ENCODE measurements around the gene SCUBE1. TPM values are rescaled to one million over a fixed set of nuclear protein-coding genes. Genes with fewer than 3 reads are reported as not detected.

Gene SCUBE1
- total and polyA plus RNA-seq, 2 experiments from 2014 or later, result 0.81 to 3.2 TPM

GRCh38 chr22:43343670-43344519 lies 723 bp upstream of the SCUBE1 start:
- peaks cover 29% of the 10 kb centered on the region for H3K4me1 Mint-ChIP-seq
- H3K27ac Mint-ChIP-seq, result no peak overlapping the region
- H3K4me1 ChIP-seq (ENCODE audit: insufficient read depth), result 0 out of 2 replicates have a peak, but pooled peaks cover 4% of the 10 kb centered on the region
- peaks cover 4% of the 10 kb centered on the region; the same call in 2 of the 3 replicates for H3K9me3 Mint-ChIP-seq
- no peaks in the 10 kb centered on the region for H3K9me2 ChIP-seq (ENCODE audit: insufficient read depth)
- peaks cover 49% of the 10 kb centered on the region for H3K27me3 ChIP-seq (ENCODE audit: insufficient read depth)
- H3K4me2 ChIP-seq, result peak overlapping the region; percentile 81
- H2AFZ ChIP-seq, result peak overlapping the region; percentile 98
- no peaks in the 10 kb centered on the region for H3F3A ChIP-seq (replicated peaks; ENCODE audit: low read depth)
- H3K36me3 Mint-ChIP-seq (ENCODE audit: low read depth), result no peaks in the 10 kb centered on the region; the same call in 2 of the 3 replicates
- H3K4me3 Mint-ChIP-seq, result peak overlapping the region; percentile 66
- peak overlapping the region; percentile 67 for H3K4me3 ChIP-seq
- no peaks in the 10 kb centered on the region for H4K20me1 ChIP-seq (replicated peaks; ENCODE audit: insufficient read depth)
- peak; percentile 57 for ATAC-seq
- no peak overlapping the region for H3K27ac ChIP-seq (ENCODE audit: low read depth)
- peaks cover 47% of the 10 kb centered on the region for H3K27me3 Mint-ChIP-seq (ENCODE audit: insufficient read depth, low read depth, poor library complexity)
- peak; percentile 40 for TF ChIP-seq EZH2 (IDR thresholded peaks at IDR 0.05; ENCODE audit: low read depth, unreplicated experiment)
- TF ChIP-seq, protein P1, sequence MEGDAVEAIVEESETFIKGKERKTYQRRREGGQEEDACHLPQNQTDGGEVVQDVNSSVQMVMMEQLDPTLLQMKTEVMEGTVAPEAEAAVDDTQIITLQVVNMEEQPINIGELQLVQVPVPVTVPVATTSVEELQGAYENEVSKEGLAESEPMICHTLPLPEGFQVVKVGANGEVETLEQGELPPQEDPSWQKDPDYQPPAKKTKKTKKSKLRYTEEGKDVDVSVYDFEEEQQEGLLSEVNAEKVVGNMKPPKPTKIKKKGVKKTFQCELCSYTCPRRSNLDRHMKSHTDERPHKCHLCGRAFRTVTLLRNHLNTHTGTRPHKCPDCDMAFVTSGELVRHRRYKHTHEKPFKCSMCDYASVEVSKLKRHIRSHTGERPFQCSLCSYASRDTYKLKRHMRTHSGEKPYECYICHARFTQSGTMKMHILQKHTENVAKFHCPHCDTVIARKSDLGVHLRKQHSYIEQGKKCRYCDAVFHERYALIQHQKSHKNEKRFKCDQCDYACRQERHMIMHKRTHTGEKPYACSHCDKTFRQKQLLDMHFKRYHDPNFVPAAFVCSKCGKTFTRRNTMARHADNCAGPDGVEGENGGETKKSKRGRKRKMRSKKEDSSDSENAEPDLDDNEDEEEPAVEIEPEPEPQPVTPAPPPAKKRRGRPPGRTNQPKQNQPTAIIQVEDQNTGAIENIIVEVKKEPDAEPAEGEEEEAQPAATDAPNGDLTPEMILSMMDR (conservative IDR thresholded peaks at IDR 0.05; ENCODE audit: low read depth in 2 of 2), result no peak
- TF ChIP-seq EZH2phosphoT487 (IDR thresholded peaks at IDR 0.05; ENCODE audit: unreplicated experiment), result no peak
- H3K36me3 ChIP-seq (ENCODE audit: insufficient read depth), result no peaks in the 10 kb centered on the region
- peak; percentile 72 for DNase-seq (ENCODE audit: low spot score)
- no peaks in the 10 kb centered on the region for H3K79me2 ChIP-seq (replicated peaks; ENCODE audit: insufficient read depth)

DNA sequence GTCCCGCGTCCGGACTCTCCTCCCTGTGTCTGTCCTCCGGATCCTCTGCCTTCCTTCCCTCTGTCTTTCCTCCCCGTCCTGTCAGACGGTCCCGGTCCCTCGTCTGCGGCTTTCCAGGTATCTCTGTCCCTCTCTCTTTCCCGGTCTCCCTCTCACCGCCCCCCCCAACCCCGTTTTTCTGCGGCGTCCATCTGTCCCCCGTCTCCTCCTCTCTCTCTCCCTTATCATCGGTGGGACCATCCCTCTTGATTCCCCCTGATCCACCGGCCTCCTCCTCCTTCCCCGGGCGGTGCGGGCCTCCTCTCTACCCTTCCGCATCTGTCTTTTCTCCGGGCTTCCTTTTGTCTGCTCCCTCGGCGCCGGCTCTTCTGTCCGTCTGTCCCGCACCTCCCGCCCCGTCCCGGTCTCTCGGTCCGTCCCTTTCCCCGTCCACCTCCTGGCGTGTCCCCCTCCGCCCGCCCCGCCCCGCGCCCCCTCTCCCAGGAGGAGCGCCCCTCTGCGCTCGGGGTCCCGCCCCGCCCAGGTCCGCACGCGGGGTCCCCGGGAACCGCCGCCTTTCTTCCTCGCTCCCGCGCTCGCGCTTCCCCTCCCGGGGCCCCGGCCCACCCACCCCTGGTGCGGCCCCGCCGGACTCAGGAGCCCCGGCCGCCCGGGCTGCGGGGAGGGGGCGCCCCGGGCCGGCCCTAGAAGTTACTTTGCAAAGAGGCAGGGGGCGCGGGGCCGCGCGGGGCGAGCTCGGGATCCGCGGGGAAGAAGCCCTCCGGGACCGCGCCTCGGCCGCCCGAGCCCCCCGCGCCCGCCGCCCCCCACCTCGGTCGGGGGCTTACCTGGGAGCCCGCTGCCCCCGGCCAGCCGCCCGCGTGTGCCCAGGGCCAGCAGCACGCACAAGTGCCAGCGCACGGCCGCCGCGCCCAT lies 568 bp downstream of the SCUBE1 start:
- Histone ChIP-seq H4K20me1 (replicated peaks; ENCODE audit: insufficient read depth) (no peaks in the 10 kb centered on the region), H3K36me3 (ENCODE audit: insufficient read depth) (no peaks in the 10 kb centered on the region), H3K4me1 (ENCODE audit: insufficient read depth) (0 out of 2 replicates have a peak, but pooled peaks cover 4% of the 10 kb centered on the region), H3K9me2 (ENCODE audit: insufficient read depth) (no peaks in the 10 kb centered on the region), H3K4me2 (peak overlapping the region; percentile 82), H3K4me3 (peak overlapping the region; percentile 67), H3F3A (replicated peaks; ENCODE audit: low read depth) (no peaks in the 10 kb centered on the region), H3K79me2 (replicated peaks; ENCODE audit: insufficient read depth) (no peaks in the 10 kb centered on the region), H3K27ac (ENCODE audit: low read depth) (no peak overlapping the region), H3K27me3 (ENCODE audit: insufficient read depth) (peaks cover 49% of the 10 kb centered on the region), H2AFZ (0 out of 2 replicates have a peak overlapping the region, but pooled peaks have one; percentile 84)
- peak; percentile 82 for TF ChIP-seq EZH2 (IDR thresholded peaks at IDR 0.05; ENCODE audit: low read depth, unreplicated experiment)
- TF ChIP-seq, protein P2, sequence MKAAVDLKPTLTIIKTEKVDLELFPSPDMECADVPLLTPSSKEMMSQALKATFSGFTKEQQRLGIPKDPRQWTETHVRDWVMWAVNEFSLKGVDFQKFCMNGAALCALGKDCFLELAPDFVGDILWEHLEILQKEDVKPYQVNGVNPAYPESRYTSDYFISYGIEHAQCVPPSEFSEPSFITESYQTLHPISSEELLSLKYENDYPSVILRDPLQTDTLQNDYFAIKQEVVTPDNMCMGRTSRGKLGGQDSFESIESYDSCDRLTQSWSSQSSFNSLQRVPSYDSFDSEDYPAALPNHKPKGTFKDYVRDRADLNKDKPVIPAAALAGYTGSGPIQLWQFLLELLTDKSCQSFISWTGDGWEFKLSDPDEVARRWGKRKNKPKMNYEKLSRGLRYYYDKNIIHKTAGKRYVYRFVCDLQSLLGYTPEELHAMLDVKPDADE (IDR thresholded peaks at IDR 0.05), result no peak
- Mint-ChIP-seq H3K4me1 (peaks cover 24% of the 10 kb centered on the region), H3K36me3 (ENCODE audit: low read depth) (no peaks in the 10 kb centered on the region; the same call in 2 of the 3 replicates), H3K4me3 (peak overlapping the region; percentile 73), H3K9me3 (peaks cover 4% of the 10 kb centered on the region; the same call in 2 of the 3 replicates), H3K27ac (no peak overlapping the region), H3K27me3 (ENCODE audit: insufficient read depth, low read depth, poor library complexity) (peaks cover 48% of the 10 kb centered on the region)
- DNase-seq (ENCODE audit: low spot score) (peak; percentile 47), ATAC-seq (no peak)
